ENCODE measurements around the gene CCDC85A.

GRCh38 chr2:56376699-56377665, 193.2 kb downstream of the CCDC85A start:
- TF ChIP-seq POU6F1 (CRISPR knock-in tag; IDR thresholded peaks at IDR 0.05; ENCODE audit: borderline replicate concordance, low read depth) = no peak
- TF ChIP-seq ESRRG (CRISPR knock-in tag; IDR thresholded peaks at IDR 0.05) = no peak
- TF ChIP-seq GLIS3 (CRISPR knock-in tag; IDR thresholded peaks at IDR 0.05) = no peak
- TF ChIP-seq ISL1 (CRISPR knock-in tag; IDR thresholded peaks at IDR 0.05) = no peak

Data from SK-N-SH treated with all-trans-retinoic acid at 6 μM for 48 hours (cell line).